Stimulated activated CD4-positive, alpha-beta T cell treated with anti-CD3 and anti-CD28 coated beads, Interleukin-1b, Interleukin-23, amount 100 ng/mL, for 24 hours (primary cell): ENCODE results near the gene IFNAR1.

Source experiments
- DNase-seq, 4 experiments: peaks; one replicate each; pipeline ENCODE4 v3.0.0-alpha.2; 2020; ENCODE audit warnings: low read depth in 4 of 4, low spot score in 1 of 4

Gene IFNAR1

GRCh38 chr21:33397717-33398116 lies 72.9 kb downstream of the IFNAR1 start:
- DNase-seq: no peak

GRCh38 chr21:33398361-33398760 lies 73.6 kb downstream of the IFNAR1 start:
- DNase-seq: no peak

- no peak for DNase-seq
Observed at GRCh38 chr21:33401630-33401992, 76.8 kb downstream of the IFNAR1 start.

GRCh38 chr21:33402001-33402979 lies 77.5 kb downstream of the IFNAR1 start:
- DNase-seq: no peak

GRCh38 chr21:33403128-33403785 lies 78.5 kb downstream of the IFNAR1 start, which contains the start of gene IFNGR2:
IFNGR2 (plus strand) TSS chr21:33403413; CDS start chr21:33403544, 131 bp downstream.
- DNase-seq: peak in 1 of 4 experiments; percentile 20

- no peak for DNase-seq
Observed at GRCh38 chr21:33403786-33404585, 79.2 kb downstream of the IFNAR1 start.

GRCh38 chr21:33406493-33406892 lies 81.7 kb downstream of the IFNAR1 start:
- no peak for DNase-seq
